Keratinocyte (primary cell): ENCODE results near the gene TBC1D9B.

Experiments
- EZH2 ChIP-seq: IDR thresholded peaks from one replicate; pipeline ENCODE4 v1.6.1; 2012; ENCODE audit warnings: inconsistent platforms, mild to moderate bottlenecking, low read length, moderate library complexity
- TF ChIP-seq, protein P1 (sequence below), 3 experiments: IDR thresholded peaks in 1 of 3; conservative IDR thresholded peaks in 1 of 3; optimal IDR thresholded peaks in 1 of 3; 2 replicates in 2 of 3; 3 replicates in 1 of 3; pipeline versions ENCODE3 to v1.5.1; 2011; ENCODE audit warnings: low read length in 3 of 3, mild to moderate bottlenecking in 3 of 3, moderate library complexity in 2 of 3, control low read depth in 1 of 3, inconsistent platforms in 1 of 3; ENCODE audit not compliant: insufficient read depth in 2 of 3; ENCODE audit errors: extremely low read depth in 1 of 3

DNA sequence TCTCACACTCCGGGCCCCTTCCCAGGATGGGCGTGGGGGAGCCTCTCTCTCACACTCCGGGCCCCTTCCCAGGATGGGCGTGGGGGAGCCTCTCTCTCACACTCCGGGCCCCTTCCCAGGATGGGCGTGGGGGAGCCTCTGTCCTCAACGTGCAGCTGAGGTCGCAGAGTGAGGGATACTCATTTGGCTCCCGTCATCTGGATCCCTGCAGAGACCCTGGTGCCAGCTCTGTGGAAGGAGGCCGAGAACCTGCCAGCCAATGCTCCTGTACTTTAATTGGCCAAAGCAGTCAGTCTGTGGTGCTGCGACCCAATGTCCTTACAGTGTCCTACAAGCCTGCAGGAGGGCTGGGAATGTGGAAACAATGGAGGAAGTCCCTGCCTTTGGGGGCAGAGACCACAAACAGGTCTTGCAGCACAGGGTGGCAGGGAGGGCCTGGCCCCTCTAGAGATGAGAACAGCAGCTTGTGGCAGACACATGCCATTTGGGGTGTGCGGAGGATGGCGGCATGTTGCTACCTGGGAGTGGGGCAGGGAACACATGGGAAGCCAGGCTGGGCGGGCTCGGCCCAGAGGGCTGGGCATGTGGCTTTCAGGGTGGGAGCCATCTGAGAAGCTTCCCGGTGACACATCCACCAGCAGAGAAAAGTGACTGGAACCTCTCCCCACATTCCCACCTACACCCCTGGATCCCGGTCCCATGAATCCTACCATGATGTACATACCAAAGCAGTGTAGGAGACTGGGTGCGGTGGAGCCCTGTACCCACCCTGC, 35.5 kb downstream of the TBC1D9B start:
- TF ChIP-seq, protein P1, sequence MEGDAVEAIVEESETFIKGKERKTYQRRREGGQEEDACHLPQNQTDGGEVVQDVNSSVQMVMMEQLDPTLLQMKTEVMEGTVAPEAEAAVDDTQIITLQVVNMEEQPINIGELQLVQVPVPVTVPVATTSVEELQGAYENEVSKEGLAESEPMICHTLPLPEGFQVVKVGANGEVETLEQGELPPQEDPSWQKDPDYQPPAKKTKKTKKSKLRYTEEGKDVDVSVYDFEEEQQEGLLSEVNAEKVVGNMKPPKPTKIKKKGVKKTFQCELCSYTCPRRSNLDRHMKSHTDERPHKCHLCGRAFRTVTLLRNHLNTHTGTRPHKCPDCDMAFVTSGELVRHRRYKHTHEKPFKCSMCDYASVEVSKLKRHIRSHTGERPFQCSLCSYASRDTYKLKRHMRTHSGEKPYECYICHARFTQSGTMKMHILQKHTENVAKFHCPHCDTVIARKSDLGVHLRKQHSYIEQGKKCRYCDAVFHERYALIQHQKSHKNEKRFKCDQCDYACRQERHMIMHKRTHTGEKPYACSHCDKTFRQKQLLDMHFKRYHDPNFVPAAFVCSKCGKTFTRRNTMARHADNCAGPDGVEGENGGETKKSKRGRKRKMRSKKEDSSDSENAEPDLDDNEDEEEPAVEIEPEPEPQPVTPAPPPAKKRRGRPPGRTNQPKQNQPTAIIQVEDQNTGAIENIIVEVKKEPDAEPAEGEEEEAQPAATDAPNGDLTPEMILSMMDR (optimal IDR thresholded peaks at IDR 0.05 in 1 of 3, IDR thresholded peaks at IDR 0.05 in 1 of 3, conservative IDR thresholded peaks at IDR 0.05 in 1 of 3; ENCODE audit: extremely low read depth in 1 of 3, insufficient read depth in 2 of 3, low read length in 3 of 3): no peak
- no peak for TF ChIP-seq EZH2
